BLaER1 (cell line): ENCODE measurements around the gene LRRC32.

Experiments
- H3K27ac ChIP-seq: shearing (Covaris generic); formaldehyde crosslinking; 2 replicates; pipeline ENCODE4 v1.8.1; 2022
- H3K27me3 ChIP-seq: shearing (Covaris generic); formaldehyde crosslinking; 2 replicates; pipeline ENCODE4 v1.8.1; 2022
- H3K36me3 ChIP-seq: shearing (Covaris generic); formaldehyde crosslinking; 2 replicates; pipeline ENCODE4 v1.8.1; 2022
- H3K4me1 ChIP-seq: shearing (Covaris generic); formaldehyde crosslinking; 2 replicates; pipeline ENCODE4 v1.8.1; 2022
- H3K4me2 ChIP-seq: shearing (Covaris generic); formaldehyde crosslinking; 2 replicates; pipeline ENCODE4 v1.8.1; 2022
- H3K4me3 ChIP-seq: shearing (Covaris generic); formaldehyde crosslinking; 2 replicates; pipeline ENCODE4 v1.8.1; 2022
- H3K9ac ChIP-seq: shearing (Covaris generic); formaldehyde crosslinking; 2 replicates; pipeline ENCODE4 v1.8.1; 2022
- H3K9me3 ChIP-seq: shearing (Covaris generic); formaldehyde crosslinking; 2 replicates; pipeline ENCODE4 v1.8.1; 2022
- H4K20me1 ChIP-seq: shearing (Covaris generic); formaldehyde crosslinking; 2 replicates; pipeline ENCODE4 v1.8.1; 2022
- Cebpa-rat ChIP-seq: shearing (Covaris generic); IDR thresholded peaks from 2 replicates; pipeline ENCODE4 v1.8.1; 2022

Gene LRRC32

GRCh38 chr11:76665172-76665571, 5.4 kb downstream of the LRRC32 start:
- peak overlapping the region; percentile 95 for H3K4me2 ChIP-seq

GRCh38 chr11:76664578-76665061, 5.9 kb downstream of the LRRC32 start:
- no peak for TF ChIP-seq Cebpa-rat
- H3K9ac ChIP-seq: peak overlapping the region; percentile 5; the same call in 1 of the 2 replicates
- peak overlapping the region; percentile 11; the same call in 1 of the 2 replicates for H3K4me3 ChIP-seq
- no peaks in the 10 kb centered on the region for H3K9me3 ChIP-seq
- peaks cover 92% of the 10 kb centered on the region for H3K4me1 ChIP-seq
- H3K36me3 ChIP-seq: peaks cover 12% of the 10 kb centered on the region; the same call in 1 of the 2 replicates
- peaks cover 32% of the 10 kb centered on the region for H3K27me3 ChIP-seq
- peaks cover 20% of the 10 kb centered on the region; the same call in 1 of the 2 replicates for H4K20me1 ChIP-seq
- H3K27ac ChIP-seq: peak overlapping the region; percentile 72
- H3K4me2 ChIP-seq: peak overlapping the region; percentile 95

More at GRCh38 chr11:76665172-76665571, 5.4 kb downstream of the LRRC32 start:
- H3K9me3 ChIP-seq: no peaks in the 10 kb centered on the region
- peak overlapping the region; percentile 72 for H3K27ac ChIP-seq
- peaks cover 92% of the 10 kb centered on the region for H3K4me1 ChIP-seq
- no peak for TF ChIP-seq Cebpa-rat
- H3K4me3 ChIP-seq: no peak overlapping the region
- H3K9ac ChIP-seq: no peak overlapping the region
- peaks cover 14% of the 10 kb centered on the region; the same call in 1 of the 2 replicates for H4K20me1 ChIP-seq
- H3K36me3 ChIP-seq: peaks cover 9% of the 10 kb centered on the region; the same call in 1 of the 2 replicates
- H3K27me3 ChIP-seq: peaks cover 36% of the 10 kb centered on the region

- H3K4me2 ChIP-seq: peak overlapping the region; percentile 95
These were observed 6.6 kb downstream of the LRRC32 start for GRCh38 chr11:76663912-76664440.

GRCh38 chr11:76663486-76663810, 7.1 kb downstream of the LRRC32 start:
- peaks cover 21% of the 10 kb centered on the region for H3K27me3 ChIP-seq
- TF ChIP-seq Cebpa-rat: no peak
- peaks cover 89% of the 10 kb centered on the region for H3K4me1 ChIP-seq
- H3K27ac ChIP-seq: 0 out of 2 replicates have a peak overlapping the region, but pooled peaks have one; percentile 42
- no peaks in the 10 kb centered on the region for H3K9me3 ChIP-seq
- H4K20me1 ChIP-seq: peaks cover 20% of the 10 kb centered on the region; the same call in 1 of the 2 replicates
- H3K4me3 ChIP-seq: no peak overlapping the region
- H3K4me2 ChIP-seq: peak overlapping the region; percentile 95
- peaks cover 12% of the 10 kb centered on the region; the same call in 1 of the 2 replicates for H3K36me3 ChIP-seq
- peak overlapping the region; percentile 5; the same call in 1 of the 2 replicates for H3K9ac ChIP-seq

More at GRCh38 chr11:76663912-76664440, 6.6 kb downstream of the LRRC32 start:
- peaks cover 20% of the 10 kb centered on the region; the same call in 1 of the 2 replicates for H4K20me1 ChIP-seq
- H3K27me3 ChIP-seq: peaks cover 26% of the 10 kb centered on the region
- H3K9ac ChIP-seq: peak overlapping the region; percentile 5; the same call in 1 of the 2 replicates
- peak overlapping the region; percentile 11; the same call in 1 of the 2 replicates for H3K4me3 ChIP-seq
- no peak for TF ChIP-seq Cebpa-rat
- H3K9me3 ChIP-seq: no peaks in the 10 kb centered on the region
- H3K4me1 ChIP-seq: peaks cover 89% of the 10 kb centered on the region
- peaks cover 12% of the 10 kb centered on the region; the same call in 1 of the 2 replicates for H3K36me3 ChIP-seq
- peak overlapping the region; percentile 72 for H3K27ac ChIP-seq

- H3K9me3 ChIP-seq: no peaks in the 10 kb centered on the region
- 0 out of 2 replicates have a peak overlapping the region, but pooled peaks have one; percentile 42 for H3K27ac ChIP-seq
- peaks cover 15% of the 10 kb centered on the region for H3K27me3 ChIP-seq
- peaks cover 89% of the 10 kb centered on the region for H3K4me1 ChIP-seq
- no peak overlapping the region for H3K4me3 ChIP-seq
- peaks cover 20% of the 10 kb centered on the region; the same call in 1 of the 2 replicates for H4K20me1 ChIP-seq
- H3K36me3 ChIP-seq: peaks cover 12% of the 10 kb centered on the region; the same call in 1 of the 2 replicates
- no peak for TF ChIP-seq Cebpa-rat
- H3K4me2 ChIP-seq: peak overlapping the region; percentile 95
- H3K9ac ChIP-seq: no peak overlapping the region
These were observed 7.7 kb downstream of the LRRC32 start for GRCh38 chr11:76662656-76663485.

GRCh38 chr11:76661834-76662434, 8.6 kb downstream of the LRRC32 start:
- H3K36me3 ChIP-seq: peaks cover 12% of the 10 kb centered on the region; the same call in 1 of the 2 replicates
- H3K4me3 ChIP-seq: no peak overlapping the region
- no peaks in the 10 kb centered on the region for H3K9me3 ChIP-seq
- peak overlapping the region; percentile 9; the same call in 1 of the 2 replicates for H3K4me2 ChIP-seq
- no peak for TF ChIP-seq Cebpa-rat
- H3K27ac ChIP-seq: no peak overlapping the region
- H4K20me1 ChIP-seq: peaks cover 20% of the 10 kb centered on the region; the same call in 1 of the 2 replicates
- H3K9ac ChIP-seq: no peak overlapping the region
- peaks cover 89% of the 10 kb centered on the region for H3K4me1 ChIP-seq
- H3K27me3 ChIP-seq: peaks cover 6% of the 10 kb centered on the region; the same call in 1 of the 2 replicates

- TF ChIP-seq Cebpa-rat: no peak
- Histone ChIP-seq H3K27ac (no peak overlapping the region), H3K4me1 (peaks cover 89% of the 10 kb centered on the region), H4K20me1 (peaks cover 20% of the 10 kb centered on the region; the same call in 1 of the 2 replicates), H3K36me3 (peaks cover 12% of the 10 kb centered on the region; the same call in 1 of the 2 replicates), H3K9me3 (no peaks in the 10 kb centered on the region), H3K4me2 (no peak overlapping the region), H3K4me3 (no peak overlapping the region), H3K27me3 (peaks cover 6% of the 10 kb centered on the region; the same call in 1 of the 2 replicates), H3K9ac (no peak overlapping the region)
These were observed 9.2 kb downstream of the LRRC32 start for GRCh38 chr11:76661306-76661751.

- H3K27ac ChIP-seq: no peak overlapping the region
- no peak overlapping the region for H3K4me3 ChIP-seq
- no peaks in the 10 kb centered on the region for H3K9me3 ChIP-seq
- peaks cover 6% of the 10 kb centered on the region; the same call in 1 of the 2 replicates for H3K27me3 ChIP-seq
- peaks cover 89% of the 10 kb centered on the region for H3K4me1 ChIP-seq
- H4K20me1 ChIP-seq: peaks cover 20% of the 10 kb centered on the region; the same call in 1 of the 2 replicates
- no peak for TF ChIP-seq Cebpa-rat
- peaks cover 12% of the 10 kb centered on the region; the same call in 1 of the 2 replicates for H3K36me3 ChIP-seq
- no peak overlapping the region for H3K9ac ChIP-seq
- H3K4me2 ChIP-seq: peak overlapping the region; percentile 33
These were observed 9.8 kb downstream of the LRRC32 start for GRCh38 chr11:76660533-76661305.
